ENCODE results near the gene PTOV1.

Gene PTOV1

GRCh38 chr19:49809160-49809940 lies 41.6 kb upstream of the PTOV1 start:
- Mint-ChIP-seq H3K36me3 (ENCODE audit: low read depth) (peaks cover 8% of the 10 kb centered on the region), H3K4me3 (peak overlapping the region; percentile 85), H3K27ac (peak overlapping the region; percentile 76), H3K4me1 (peaks cover 52% of the 10 kb centered on the region), H3K9me3 (no peaks in the 10 kb centered on the region), H3K27me3 (ENCODE audit: low read depth, poor library complexity) (peaks cover 7% of the 10 kb centered on the region)
- TF ChIP-seq CTCF (IDR thresholded peaks at IDR 0.05), result no peak
- peak; percentile 61 for DNase-seq

- Mint-ChIP-seq H3K9me3 (no peaks in the 10 kb centered on the region), H3K27ac (peak overlapping the region; percentile 76), H3K4me1 (peaks cover 56% of the 10 kb centered on the region), H3K36me3 (ENCODE audit: low read depth) (peaks cover 8% of the 10 kb centered on the region), H3K4me3 (peak overlapping the region; percentile 85), H3K27me3 (ENCODE audit: low read depth, poor library complexity) (peaks cover 7% of the 10 kb centered on the region)
- no peak for TF ChIP-seq CTCF (IDR thresholded peaks at IDR 0.05)
- DNase-seq, result no peak
Observed at GRCh38 chr19:49809941-49810389, 41.0 kb upstream of the PTOV1 start.

- peaks cover 7% of the 10 kb centered on the region for H3K27me3 Mint-ChIP-seq (ENCODE audit: low read depth, poor library complexity)
- DNase-seq, result no peak
- H3K9me3 Mint-ChIP-seq, result no peaks in the 10 kb centered on the region
- peaks cover 53% of the 10 kb centered on the region for H3K4me1 Mint-ChIP-seq
- H3K4me3 Mint-ChIP-seq, result peak overlapping the region; percentile 95
- H3K27ac Mint-ChIP-seq, result no peak overlapping the region
- H3K36me3 Mint-ChIP-seq (ENCODE audit: low read depth), result peaks cover 3% of the 10 kb centered on the region
- no peak for TF ChIP-seq CTCF (IDR thresholded peaks at IDR 0.05)
Observed at GRCh38 chr19:49811328-49811727, 39.6 kb upstream of the PTOV1 start.

GRCh38 chr19:49812452-49812996 lies 38.4 kb upstream of the PTOV1 start:
- H3K27ac Mint-ChIP-seq, result peak overlapping the region; percentile 100
- no peaks in the 10 kb centered on the region for H3K36me3 Mint-ChIP-seq (ENCODE audit: low read depth)
- no peaks in the 10 kb centered on the region for H3K9me3 Mint-ChIP-seq
- peaks cover 57% of the 10 kb centered on the region for H3K4me1 Mint-ChIP-seq
- peak overlapping the region; percentile 95 for H3K4me3 Mint-ChIP-seq
- no peak for DNase-seq
- no peak for TF ChIP-seq CTCF (IDR thresholded peaks at IDR 0.05)
- peaks cover 7% of the 10 kb centered on the region for H3K27me3 Mint-ChIP-seq (ENCODE audit: low read depth, poor library complexity)

GRCh38 chr19:49812997-49813861 lies 37.7 kb upstream of the PTOV1 start, which contains the start of gene FUZ:
FUZ (minus strand) TSS chr19:49813292; CDS start chr19:49813106, 186 bp downstream.
- Mint-ChIP-seq H3K27ac (peak within 1 kb of the TSS; percentile 100), H3K27me3 (ENCODE audit: low read depth, poor library complexity) (peaks cover 7% of the 10 kb centered on the region), H3K9me3 (no peaks in the 10 kb centered on the region), H3K36me3 (ENCODE audit: low read depth) (no peaks in the 10 kb centered on the region), H3K4me3 (peak within 1 kb of the TSS; percentile 95), H3K4me1 (peaks cover 52% of the 10 kb centered on the region)
- peak; percentile 91 for DNase-seq
- TF ChIP-seq CTCF (IDR thresholded peaks at IDR 0.05), result no peak

Data from nephron progenitor cell (in vitro differentiated cells).